Ovary (tissue), 9 donors: ENCODE data around the gene TPRA1. TPM values are rescaled to one million over a fixed set of nuclear protein-coding genes. Genes with fewer than 3 reads are reported as not detected.
A peak's percentile ranks its signal among the peaks of the same experiment; 100 is the strongest.

Source experiments
- DNase-seq, 5 donors: peaks; one replicate each; pipeline ENCODE4 v3.0.0-alpha.2; 2019 to 2020
- H3K27ac ChIP-seq, 2 donors: fragments of 200-600 bp; one replicate each; pipeline versions ENCODE4 v1.5.1 to v1.8.0; 2019 to 2022
- H3K27me3 ChIP-seq: fragments of 200-600 bp; one replicate; pipeline ENCODE4 v1.8.0; 2022
- H3K36me3 ChIP-seq: fragments of 200-600 bp; sonication (generic); one replicate; pipeline ENCODE4 v1.5.1; 2019
- H3K4me1 ChIP-seq: one replicate; pipeline ENCODE4 v1.8.1; 2013; ENCODE audit warnings: mild to moderate bottlenecking, moderate library complexity; ENCODE audit not compliant: insufficient read depth
- H3K4me3 ChIP-seq: fragments of 200-600 bp; sonication (generic); one replicate; pipeline ENCODE4 v1.5.1; 2017
- H3K9me3 ChIP-seq, 2 donors: fragments of 200-600 bp in 1 of 2; sonication (generic) in 1 of 2; one replicate each; pipeline versions ENCODE4 v1.5.1 to v1.8.1; 2013 to 2019; ENCODE audit warnings: mild to moderate bottlenecking in 1 of 2, moderate library complexity in 1 of 2
- EP300 ChIP-seq: sonication (generic); formaldehyde crosslinking; IDR thresholded peaks from one replicate; pipeline ENCODE4 v1.6.1; 2017; ENCODE audit warnings: antibody characterized with exemption
- POLR2A ChIP-seq: fragments of 450-650 bp; IDR thresholded peaks from one replicate; pipeline ENCODE4 v1.6.1; 2017; ENCODE audit warnings: antibody characterized with exemption, mild to moderate bottlenecking, moderate library complexity
- WGBS, 3 donors: extraction: QIAGEN DNeasy Blood & Tissue Kit in 1 of 3; methylation state at CpG; one replicate each; pipeline versions ENCODE4 v1.1.5 to v1.1.7; 2013 to 2017; 5-methylcytosine and 5-hydroxymethylcytosine counted together
- intact Hi-C, 4 donors: fragments of 100-400 bp; cut with DNase I; formaldehyde crosslinking; loops; one replicate each; pipeline versions ENCODE4 v1.11.0 to v1.15.1; 2022 to 2023
- polyA plus RNA-seq, 2 donors: library from polyadenylated mRNA; stranded (reverse); fragments of 200-250 nt in 1 of 2; fragments of 350-450 nt in 1 of 2; fragmentation: Illumina TruSeq in 1 of 2; extraction: RNeasy Lipid Tissue Mini Kit (QIAGEN cat#74804) in 1 of 2; gene quantifications; one replicate each; pipeline ENCODE4 v1.2.3, GENCODE V29; 2013 to 2014
- total RNA-seq, 7 donors: library from RNA; depleted of rRNA in 2 of 7; stranded (reverse); fragments of >200 nt in 2 of 7; fragmentation: NEBNext Ultra II Directional in 3 of 7; extraction: Animal tissue kit (Norgen Biotek cat#: 25700) in 3 of 7; gene quantifications; one replicate each; pipeline versions ENCODE4 v1.1.0 to v1.2.4, GENCODE V29; 2016 to 2023
- TF ChIP-seq, protein P1 (sequence below), 3 donors: fragments of 450-650 bp in 2 of 3; fragments of 200-600 bp in 1 of 3; IDR thresholded peaks; one replicate each; pipeline versions ENCODE4 v1.5.1 to v1.8.0; 2016 to 2022; ENCODE audit warnings: antibody characterized with exemption in 3 of 3, mild to moderate bottlenecking in 1 of 3
- donor health status: DM: no; HTN: no; CAD: no; lungs with moderate emphysema.
- donor health status: DM: no; HTN: no; CAD: no.
- donor health status: Bipolar disorder and iron deficiency.
- donor health status: DM: yes; HTN: yes; CAD: no.
- donor health status: DM: no; HTN: no; CAD: no.
- donor health status: DM: yes; HTN: yes; CAD: no.

TPRA1 gene
- total and polyA plus RNA-seq, 9 donors: 6.4 to 40.3 (median 36.6) TPM

DNA sequence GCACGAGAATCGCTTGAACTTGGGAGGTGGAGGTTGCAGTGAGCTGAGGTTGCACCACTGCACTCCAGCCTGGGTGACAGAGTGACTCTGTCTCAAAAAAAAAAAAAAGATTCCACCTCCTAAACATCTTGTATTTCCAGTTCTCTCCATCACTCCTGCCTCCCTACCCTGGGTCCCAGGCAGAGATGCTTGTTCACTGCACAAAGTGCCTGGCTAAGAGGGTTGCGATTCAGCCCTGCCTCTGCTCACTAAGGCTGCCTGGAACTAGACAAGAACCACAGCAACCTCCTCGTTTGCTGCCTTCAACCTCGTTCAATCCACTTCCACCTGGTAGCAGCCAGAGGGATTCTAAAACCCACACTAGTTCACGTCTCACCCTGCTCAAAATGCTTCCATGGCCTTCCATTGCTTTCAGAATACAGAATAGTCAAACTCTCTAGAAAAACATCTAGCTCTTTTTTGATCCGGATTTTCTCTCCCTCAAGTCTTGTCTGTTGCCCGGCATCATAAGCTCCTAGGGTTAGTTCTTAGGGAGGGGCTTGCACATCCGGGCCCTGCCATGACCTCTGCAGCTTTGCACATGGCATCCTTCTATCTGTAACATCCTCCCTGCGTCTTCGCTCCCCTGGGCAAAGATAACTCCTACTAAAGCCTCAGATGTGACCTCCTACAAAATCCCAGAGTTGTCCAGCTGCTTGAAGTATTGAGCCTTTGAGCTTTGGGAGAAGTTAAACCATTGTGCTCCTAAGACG, 6.7 kb upstream of the TPRA1 start:
- H3K27ac ChIP-seq: no peak overlapping the region
- TF ChIP-seq POLR2A (no peak), EP300 (no peak)
- TF ChIP-seq, protein P1, sequence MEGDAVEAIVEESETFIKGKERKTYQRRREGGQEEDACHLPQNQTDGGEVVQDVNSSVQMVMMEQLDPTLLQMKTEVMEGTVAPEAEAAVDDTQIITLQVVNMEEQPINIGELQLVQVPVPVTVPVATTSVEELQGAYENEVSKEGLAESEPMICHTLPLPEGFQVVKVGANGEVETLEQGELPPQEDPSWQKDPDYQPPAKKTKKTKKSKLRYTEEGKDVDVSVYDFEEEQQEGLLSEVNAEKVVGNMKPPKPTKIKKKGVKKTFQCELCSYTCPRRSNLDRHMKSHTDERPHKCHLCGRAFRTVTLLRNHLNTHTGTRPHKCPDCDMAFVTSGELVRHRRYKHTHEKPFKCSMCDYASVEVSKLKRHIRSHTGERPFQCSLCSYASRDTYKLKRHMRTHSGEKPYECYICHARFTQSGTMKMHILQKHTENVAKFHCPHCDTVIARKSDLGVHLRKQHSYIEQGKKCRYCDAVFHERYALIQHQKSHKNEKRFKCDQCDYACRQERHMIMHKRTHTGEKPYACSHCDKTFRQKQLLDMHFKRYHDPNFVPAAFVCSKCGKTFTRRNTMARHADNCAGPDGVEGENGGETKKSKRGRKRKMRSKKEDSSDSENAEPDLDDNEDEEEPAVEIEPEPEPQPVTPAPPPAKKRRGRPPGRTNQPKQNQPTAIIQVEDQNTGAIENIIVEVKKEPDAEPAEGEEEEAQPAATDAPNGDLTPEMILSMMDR (IDR thresholded peaks at IDR 0.05): no peak
- H3K9me3 ChIP-seq: no peaks in the 10 kb centered on the region
- 50 to 60% (median 51%) methylated on average over 12 of the region's 12 CpGs for WGBS, 3 donors
- intact Hi-C loops: loop anchor here in 1 of 4 donors (10.0 kb wide), 1 partner anchor 78 kb away; the partner anchor contains the start of gene ABTB1
- H3K4me3 ChIP-seq: no peak overlapping the region
- no peaks in the 10 kb centered on the region for H3K4me1 ChIP-seq
- no peak for DNase-seq
- H3K27me3 ChIP-seq: no peaks in the 10 kb centered on the region
- no peaks in the 10 kb centered on the region for H3K36me3 ChIP-seq

DNA sequence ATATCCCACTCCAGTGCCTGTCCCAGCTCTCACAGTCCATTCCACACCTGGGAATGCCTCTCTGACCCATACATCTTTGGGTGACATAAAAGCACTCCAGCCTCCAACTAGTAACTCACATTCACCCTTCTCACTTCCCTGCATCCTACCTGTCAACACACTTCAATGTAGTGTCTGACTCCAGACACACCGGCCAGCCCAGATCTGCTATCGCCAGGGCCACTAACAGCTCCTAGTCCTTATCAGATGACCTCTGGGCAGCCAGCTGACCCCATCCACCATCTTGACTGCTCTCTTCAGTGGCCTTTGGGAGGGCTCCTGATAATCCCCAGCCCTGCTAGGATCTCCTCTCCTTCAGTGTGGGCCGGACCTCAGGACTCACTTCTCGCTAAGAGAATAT, 4.8 kb upstream of the TPRA1 start:
- H3K4me1 ChIP-seq: peaks cover 2% of the 10 kb centered on the region
- no peaks in the 10 kb centered on the region for H3K9me3 ChIP-seq
- intact Hi-C loops: loop anchor here in 1 of 4 donors (10.0 kb wide), 1 partner anchor 79 kb away; the partner anchor contains the start of gene ABTB1
- H3K36me3 ChIP-seq: no peaks in the 10 kb centered on the region
- no peak overlapping the region for H3K27ac ChIP-seq
- 66 to 73% (median 68%) methylated on average over 4 of the region's 4 CpGs for WGBS, 3 donors
- no peak overlapping the region for H3K4me3 ChIP-seq
- no peaks in the 10 kb centered on the region for H3K27me3 ChIP-seq
- TF ChIP-seq EP300: no peak
- TF ChIP-seq, protein P1 (IDR thresholded peaks at IDR 0.05): no peak
- no peak for TF ChIP-seq POLR2A
- DNase-seq: no peak

DNA sequence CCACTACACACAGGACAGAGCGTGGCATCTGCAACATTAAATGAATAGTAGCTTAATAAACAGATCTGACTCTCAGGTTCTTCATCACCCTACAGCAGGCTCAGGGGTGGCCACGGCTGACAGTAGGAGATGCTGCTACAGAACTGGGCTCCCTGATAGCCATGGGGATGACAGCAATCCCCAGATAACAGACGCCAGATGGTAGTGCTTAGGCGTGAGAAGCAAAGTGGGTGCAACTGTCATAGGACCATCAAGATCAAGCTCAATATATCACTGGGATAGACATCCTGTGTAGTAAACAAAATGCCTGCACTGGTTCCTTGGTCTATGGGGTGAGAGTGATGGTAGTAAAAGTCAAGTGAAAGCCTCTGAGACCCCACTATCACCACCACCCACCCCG, 2.6 kb upstream of the TPRA1 start:
- Histone ChIP-seq H3K4me1 (peaks cover 9% of the 10 kb centered on the region), H3K4me3 (no peak overlapping the region), H3K27me3 (no peaks in the 10 kb centered on the region), H3K27ac (no peak overlapping the region), H3K9me3 (no peaks in the 10 kb centered on the region), H3K36me3 (no peaks in the 10 kb centered on the region)
- DNase-seq: no peak
- WGBS, 3 donors: 79 to 88% (median 84%) methylated on average over 5 of the region's 5 CpGs
- TF ChIP-seq POLR2A (no peak), EP300 (no peak)
- TF ChIP-seq, protein P1 (IDR thresholded peaks at IDR 0.05): no peak
- intact Hi-C loops: loop anchor here in 1 of 4 donors (10.0 kb wide), 1 partner anchor 82 kb away; the partner anchor contains the start of gene ABTB1

DNA sequence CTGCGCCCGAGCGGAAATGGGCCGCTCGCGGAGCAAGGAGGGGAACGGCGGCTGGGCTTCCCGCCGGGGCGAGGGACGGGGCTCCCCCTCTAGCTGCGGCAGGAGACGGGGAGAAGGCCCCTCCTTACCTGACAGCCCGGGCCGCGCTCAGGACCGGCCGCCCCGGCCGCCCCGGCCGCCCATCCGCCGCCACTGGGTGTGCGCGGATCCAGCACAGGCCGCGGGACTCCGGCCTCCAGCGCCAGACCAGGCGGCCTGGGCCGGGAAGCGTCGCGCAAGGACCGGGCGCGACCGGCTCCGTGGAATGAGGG, 296 bp downstream of the TPRA1 start:
- H3K9me3 ChIP-seq: no peaks in the 10 kb centered on the region
- intact Hi-C loops: loop anchor here in 1 of 4 donors (10.0 kb wide), 1 partner anchor 85 kb away; the partner anchor contains the start of gene ABTB1
- no peaks in the 10 kb centered on the region for H3K27me3 ChIP-seq
- H3K36me3 ChIP-seq: no peaks in the 10 kb centered on the region
- TF ChIP-seq POLR2A (no peak), EP300 (no peak)
- TF ChIP-seq, protein P1 (IDR thresholded peaks at IDR 0.05): no peak
- H3K4me3 ChIP-seq: peak overlapping the region; percentile 97
- H3K27ac ChIP-seq: peak overlapping the region; percentile 80 to 91
- 0 to 2% (median 1%) methylated on average over 20 to 41 of the region's 41 CpGs for WGBS, 3 donors
- H3K4me1 ChIP-seq: peaks cover 17% of the 10 kb centered on the region
- DNase-seq: no peak
